Hematopoietic multipotent progenitor cell treated with erythropoietin and hydrocortisone succinate and interleukin-3 and kit ligand, for 6 days (in vitro differentiated cells): ENCODE measurements around the gene JAK3.
A peak's percentile ranks its signal among the peaks of the same experiment; 100 is the strongest.

Source experiments
- DNase-seq: peaks from one replicate; pipeline ENCODE4 v3.0.0-alpha.2; 2015

The JAK3 gene

DNA sequence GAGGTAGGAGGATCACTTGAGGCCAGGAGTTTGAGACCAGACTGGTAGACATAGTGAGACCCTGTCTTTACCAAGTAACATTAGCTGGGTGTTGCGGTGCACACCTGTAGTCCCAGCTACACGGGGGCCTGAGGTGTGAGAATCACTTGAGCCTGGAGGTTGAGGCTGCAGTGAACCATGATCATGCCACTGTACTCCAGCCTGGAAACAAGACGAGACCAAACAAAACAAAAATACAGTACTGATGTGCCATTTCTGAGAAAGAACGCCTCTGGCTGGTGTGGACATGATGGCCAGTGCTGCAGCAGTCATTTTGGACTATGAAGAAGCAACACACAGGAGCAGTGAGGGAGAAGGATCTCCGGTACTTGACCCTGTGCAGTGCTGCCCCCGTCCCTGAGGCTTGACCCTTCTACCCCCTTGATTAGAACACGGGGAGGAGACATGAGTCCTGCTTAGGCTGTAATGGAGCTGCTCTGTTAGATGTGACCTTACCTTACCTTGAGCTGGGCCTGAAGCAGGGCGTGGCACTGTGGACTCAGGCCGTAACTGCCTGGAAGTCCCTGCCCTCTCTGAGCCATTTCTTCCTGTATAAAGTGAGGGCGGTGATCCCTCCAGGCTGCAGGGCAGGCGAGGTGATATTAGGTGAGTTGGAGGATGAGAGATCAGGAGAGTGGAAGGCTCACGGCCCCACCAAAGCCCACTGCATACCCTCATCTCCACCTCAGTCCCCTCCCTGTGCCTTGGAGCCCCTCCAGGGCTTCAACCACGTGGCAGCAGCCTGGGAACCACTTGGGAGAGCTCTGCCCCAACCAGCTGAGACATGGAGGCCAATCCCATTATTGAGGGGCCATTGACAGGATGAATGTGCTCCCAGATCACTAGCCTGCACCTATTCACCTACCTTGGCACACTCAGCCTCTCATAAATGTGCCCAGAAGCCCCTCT is 17.9 kb upstream of the JAK3 start:
- peak; percentile 69 for DNase-seq

DNA sequence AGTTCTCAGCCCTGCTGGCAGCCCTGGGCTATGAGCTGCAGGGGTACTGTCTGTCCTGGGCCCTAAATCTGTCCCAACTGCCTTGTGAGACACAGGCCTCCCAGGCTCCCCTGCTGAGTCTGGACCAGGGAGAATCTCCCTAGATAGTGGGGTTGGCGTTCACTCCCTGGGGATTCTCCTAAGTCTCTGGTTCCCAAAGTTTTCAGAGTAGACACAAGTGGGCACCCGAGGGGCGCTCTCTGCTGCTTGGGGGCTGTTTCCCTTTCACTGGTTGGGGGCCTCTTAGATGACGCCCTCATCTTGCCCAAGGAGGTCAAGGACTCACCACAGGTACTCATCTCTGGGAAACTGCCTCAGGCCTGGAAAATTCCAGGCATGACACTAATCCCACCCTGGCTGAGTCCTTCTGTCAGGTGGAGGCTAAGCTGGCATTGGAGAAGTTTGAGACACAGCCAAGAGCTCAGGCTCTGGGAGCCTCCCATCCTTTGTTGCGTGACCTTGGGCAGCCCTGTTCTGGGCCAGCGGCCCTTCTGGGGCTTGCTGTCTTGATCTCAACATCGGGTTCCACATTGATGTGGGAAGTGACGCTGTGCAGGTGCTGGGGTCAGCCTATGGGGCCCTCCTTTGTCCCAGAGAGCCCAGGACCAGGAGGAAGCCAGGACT is 15.9 kb upstream of the JAK3 start:
- no peak for DNase-seq

DNA sequence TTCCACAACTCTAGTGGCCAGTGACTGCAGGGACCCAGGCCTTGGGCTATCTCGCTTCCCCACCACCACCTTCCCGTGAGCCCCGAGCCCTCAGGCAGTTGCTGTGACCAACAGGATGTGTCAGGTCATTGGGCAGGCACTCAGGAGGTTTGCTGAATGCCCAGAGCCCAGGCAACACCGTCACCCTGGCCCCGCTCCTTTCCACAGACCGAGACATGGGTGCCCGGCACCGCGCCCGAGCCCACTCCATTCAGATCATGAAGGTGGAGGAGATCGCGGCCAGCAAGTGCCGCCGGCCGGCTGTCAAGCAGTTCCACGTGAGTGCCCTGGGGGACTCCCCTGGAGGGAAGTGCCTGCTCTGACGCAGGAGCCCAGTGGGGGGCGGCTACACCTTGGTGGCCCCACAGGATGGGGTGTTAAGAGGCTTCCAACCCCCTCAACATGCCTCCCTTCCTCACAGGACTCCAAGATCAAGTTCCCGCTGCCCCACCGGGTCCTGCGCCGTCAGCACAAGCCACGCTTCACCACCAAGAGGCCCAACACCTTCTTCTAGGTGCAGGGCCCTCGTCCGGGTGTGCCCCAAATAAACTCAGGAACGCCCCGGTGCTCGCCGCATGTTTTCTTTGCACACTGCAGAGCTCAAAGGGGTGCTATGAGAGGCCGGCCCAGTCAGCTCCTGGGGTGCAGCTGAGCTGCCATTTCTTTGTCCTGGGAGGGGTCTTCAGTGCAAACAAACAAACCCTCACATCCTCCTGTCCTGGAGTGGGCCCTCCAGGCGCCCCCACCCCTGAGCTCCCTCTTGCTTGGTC is 15.1 kb upstream of the JAK3 start:
- DNase-seq, result no peak

DNA sequence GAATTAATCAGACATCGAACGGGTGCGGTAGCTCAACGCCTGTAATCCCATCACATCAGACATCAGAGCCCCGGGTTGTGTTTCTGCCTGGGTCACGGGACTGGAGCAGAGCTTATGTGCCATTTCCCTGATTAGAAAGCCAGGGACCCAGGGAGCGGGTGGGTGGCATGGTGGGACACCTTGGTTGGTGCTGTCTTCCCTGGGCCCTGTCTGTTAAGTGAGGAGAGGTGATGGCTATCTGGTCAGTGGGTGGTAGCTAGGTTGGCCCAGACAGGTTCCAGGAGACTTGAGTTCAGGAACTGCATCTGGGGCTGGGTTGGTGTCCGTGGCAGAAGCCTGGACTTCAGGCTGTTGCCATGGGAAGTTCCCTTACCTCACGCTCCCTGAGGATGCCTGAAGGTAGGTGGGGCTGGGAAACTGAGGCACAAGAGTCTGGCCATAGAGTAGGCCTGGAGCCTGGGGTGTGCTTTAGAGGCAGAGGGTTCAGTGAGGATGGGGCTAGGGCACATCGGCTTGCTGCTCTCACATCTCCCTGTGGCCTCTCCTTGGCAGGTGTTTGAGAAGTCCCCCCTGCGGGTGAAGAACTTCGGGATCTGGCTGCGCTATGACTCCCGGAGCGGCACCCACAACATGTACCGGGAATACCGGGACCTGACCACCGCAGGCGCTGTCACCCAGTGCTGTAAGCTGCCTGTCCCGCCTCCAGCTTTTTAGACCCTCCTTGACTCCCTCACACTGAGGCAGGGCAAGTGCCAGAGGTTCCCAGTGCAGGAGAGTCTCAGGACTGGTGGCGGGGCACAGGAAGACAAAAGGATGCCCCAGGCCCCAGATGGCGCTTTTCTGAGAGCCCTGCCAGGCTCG is 14.0 kb upstream of the JAK3 start:
- DNase-seq, result peak; percentile 34

DNA sequence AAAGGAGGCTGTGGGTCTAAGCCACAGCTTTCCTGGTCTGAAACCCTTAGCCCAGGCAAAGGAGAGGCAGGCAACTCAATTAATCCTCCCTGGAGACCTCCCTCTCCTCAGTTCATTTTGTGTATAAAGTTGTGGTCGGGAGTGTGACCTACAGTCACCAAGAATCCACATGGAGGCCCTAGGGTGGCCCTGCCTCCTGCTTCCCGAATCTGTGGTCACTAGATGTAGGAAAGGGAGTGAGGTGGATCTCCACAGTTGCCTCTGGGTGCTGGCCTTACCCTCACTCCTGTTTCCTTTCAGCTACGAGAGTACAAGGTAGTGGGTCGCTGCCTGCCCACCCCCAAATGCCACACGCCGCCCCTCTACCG is 13.2 kb upstream of the JAK3 start:
- DNase-seq, result no peak

DNA sequence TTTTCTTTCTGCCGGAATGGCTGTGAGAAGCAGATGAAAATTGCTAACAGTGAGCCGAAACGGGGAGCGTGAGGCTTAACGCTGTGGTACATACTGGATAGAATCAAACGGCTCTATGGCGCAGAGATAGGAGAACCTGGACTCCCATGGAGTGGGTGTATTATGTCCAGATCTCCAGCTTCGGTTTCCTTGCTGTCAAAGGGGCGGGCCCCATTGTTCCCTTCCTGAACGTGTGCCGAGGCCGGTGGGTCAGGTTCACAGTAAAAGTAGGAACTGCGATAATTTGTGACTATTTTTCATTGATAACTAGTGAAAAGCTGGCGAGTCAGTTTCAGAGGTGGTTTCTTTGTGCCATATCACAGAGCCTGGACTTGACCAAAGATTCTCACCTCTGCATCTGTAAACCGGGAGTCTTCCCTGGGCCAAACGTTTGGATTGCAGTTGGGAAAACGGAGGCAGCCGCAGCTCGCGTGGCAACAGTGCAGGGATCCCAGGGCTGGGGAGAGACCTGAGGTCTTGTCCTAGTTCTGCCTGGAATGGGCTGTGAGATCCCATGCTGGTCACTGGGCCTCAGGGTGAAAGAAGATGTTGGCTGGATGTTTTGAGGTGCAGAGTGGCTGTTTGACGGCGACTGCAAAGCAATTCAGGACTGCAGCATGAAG is 12.7 kb upstream of the JAK3 start:
- peak; percentile 43 for DNase-seq

- DNase-seq, result peak; percentile 100
These were observed 11.9 kb upstream of the JAK3 start, which contains the start of gene RPL18A for GRCh38 chr19:17859533-17860330. TSS of gene RPL18A (plus strand) at chr19:17859910. CDS start at chr19:17859957, 47 bp downstream.

DNA sequence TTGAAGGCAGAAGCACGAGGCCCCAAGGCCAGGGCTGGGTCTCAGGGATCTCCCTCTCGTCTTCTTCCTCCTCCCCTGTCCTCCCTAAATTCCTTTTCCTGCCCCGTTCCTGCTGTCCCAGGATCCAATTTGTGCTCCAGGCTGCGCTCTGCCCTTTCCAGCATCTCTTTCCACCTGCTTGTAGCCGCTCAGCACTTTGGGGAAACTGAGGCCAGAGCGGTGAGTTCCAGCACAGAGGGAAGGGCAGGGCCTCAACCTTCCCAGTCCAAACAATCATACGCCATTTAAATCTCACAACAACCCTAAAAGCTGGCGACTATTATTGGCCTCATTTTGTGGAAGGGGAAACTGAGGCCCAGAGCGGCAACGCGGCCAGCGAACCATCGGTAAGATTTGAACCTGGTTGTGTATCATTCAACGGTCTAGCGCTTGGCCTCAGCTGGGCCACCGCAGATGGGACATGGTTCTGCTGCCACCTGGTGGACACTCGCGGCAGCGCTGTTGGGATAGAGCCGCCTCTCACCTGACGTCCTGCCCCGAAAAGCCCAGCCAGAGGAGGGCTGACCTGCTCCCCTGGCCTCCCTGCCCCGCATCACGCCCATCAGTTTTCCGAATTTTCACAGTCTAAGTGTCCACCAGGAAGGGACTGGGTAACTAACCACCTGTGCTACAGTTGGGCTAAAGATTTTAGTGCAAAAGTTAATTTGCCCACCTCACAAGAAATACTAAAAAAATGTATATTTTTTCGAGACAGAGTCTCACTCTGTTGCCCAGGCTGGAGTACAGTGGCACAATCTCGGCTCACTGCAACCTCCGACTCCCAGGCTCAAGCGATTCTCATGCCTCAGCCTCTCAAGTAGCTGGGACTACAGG is 7.7 kb upstream of the JAK3 start:
- DNase-seq, result peak; percentile 90

DNA sequence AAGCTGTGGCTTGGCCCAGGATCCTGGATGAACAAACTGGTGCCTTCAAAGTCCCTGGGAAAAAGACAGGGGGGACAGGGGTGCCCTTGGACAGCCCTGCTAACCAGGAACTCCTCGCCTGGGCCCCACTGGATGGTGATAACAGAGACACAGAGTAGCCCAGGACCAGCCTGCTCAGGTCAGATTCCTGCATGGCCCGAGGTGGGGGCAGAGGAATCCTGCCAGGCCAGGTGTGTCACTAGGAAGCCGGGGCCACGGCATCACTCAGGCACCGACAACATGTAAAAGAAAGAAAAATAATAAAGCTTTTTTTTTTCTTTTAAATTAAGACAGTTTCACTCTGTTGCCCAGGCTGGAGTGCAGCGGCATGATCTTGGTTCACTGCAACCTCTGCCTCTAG is 6.3 kb upstream of the JAK3 start:
- DNase-seq, result no peak

DNA sequence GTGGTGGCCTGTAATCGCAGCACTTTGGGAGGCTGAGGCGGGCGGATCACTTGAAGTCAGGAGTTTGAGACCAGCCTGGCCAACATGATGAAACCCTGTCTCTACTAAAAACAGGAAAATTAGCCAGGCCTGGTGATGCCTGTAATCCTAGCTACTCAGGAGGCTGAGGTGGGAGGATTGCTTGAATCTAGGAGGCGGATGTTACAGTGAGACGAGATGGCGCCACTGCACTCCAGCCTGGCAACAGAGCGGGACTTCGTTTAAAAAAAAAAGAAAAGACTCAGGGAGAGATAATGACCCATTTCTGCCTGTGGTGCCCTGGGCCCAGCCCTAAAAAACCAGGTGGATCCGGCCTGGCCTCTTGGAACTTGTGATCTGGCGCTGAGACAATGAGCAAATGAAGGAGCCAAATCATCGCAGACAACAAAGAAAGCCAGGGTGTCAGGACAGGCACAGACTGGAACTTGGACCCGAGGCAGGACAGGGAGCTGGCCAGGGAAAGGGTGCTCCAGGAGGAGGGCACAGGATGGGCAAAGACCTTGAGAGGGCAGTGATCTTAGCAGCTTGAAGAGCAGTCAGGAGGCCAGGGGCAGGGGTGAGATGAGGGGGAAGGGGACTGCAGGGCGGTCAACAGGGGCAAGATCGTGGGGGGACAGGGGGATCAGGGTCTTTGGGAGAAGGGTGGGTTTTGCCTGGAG is 962 bp upstream of the JAK3 start:
- DNase-seq, result no peak

DNA sequence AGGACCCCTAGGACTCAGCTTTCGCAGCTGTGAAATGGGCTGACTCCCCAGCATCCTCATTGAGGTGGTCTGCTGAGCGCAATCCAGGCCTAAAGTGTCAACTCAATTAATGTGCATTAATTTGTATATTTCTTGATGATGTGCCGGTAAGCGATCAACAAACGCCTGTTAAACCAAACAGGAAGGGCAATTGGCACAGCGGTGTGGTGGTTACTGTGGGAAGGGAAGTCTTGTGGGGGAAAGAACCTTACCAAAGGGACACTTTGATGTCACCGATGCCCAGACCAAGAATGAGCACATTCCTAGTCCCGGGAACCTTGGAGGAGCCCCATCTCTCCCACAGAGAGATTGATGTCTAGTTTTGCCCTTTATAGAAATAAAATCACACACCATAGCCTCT is 1.6 kb downstream of the JAK3 start:
- no peak for DNase-seq

GRCh38 chr19:17843908-17844490 is 3.8 kb downstream of the JAK3 start:
- DNase-seq, result no peak

- no peak for DNase-seq
These were observed 4.4 kb downstream of the JAK3 start for GRCh38 chr19:17843292-17843827.

DNA sequence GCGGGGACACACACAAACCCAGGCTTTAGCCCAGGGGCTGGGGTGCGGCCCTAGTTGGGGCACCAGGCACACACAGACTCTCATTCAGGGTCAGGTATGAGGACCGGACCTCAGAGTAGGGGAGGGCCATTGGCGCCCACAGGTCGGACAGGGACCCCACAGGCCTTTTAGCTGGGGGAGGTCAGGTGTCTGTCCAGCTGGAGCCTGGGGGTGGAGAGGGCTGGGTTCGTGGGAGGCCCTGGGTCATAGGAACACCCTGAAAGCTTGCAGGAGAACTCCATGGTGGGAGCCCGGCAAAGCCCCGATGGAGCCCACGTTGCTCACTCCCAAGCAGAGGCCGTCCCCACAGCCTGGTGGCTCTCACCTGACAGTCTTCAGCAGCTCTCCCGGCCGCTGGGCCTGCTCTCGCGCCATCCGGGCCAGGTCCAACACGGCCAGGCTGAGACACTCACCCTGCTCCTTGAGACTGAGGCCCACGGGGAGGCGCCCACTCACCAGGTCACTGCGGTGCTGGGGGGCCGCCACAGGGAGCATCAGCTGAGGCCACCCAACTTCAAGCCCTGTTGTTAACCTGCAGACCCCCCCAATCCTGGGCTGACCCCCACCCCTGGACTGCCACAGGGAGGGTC is 5.0 kb downstream of the JAK3 start:
- DNase-seq, result no peak

- DNase-seq, result peak; percentile 74
These were observed 5.7 kb downstream of the JAK3 start for GRCh38 chr19:17841810-17842662.

DNA sequence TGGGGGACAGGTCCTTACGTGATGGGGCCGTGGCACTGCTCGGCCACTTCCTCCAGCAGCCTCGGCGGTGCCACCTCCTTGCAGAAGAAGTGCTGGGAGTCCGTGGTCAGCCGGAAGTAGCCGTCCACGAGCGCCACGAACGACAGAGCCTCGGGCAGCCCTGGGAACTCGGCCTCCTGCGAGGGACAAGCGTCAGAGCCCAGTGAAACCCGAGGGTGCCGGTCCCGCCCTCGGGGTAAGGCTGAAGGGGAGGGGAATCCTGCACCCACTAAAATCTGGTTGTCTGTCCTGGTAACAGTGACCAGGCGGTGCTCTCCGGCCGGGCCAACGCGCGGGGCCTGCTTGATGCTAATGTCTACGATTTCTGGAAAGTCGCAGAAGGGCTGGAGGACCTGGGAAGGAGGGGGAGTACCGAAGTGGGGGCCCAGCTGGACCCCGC is 6.4 kb downstream of the JAK3 start:
- DNase-seq, result no peak

DNA sequence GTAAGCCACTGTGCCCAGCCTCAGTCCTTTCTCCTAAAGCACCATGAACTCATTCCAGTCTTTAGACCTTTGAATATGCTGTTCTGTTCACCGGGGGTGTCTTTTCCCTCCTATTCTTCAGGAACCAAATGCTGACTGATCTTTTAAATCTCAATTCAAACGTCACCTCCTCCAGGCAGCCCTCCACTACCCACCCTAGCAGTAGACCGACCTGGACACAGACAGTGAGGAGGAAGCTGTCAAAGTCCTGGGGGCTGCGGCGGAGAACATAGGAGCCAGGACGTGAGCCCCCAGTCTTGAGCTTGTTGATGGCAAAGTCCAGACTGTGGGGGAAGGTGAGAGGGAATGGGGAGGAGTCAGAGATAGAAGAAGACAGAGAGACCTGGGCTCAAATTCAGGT is 7.8 kb downstream of the JAK3 start:
- DNase-seq, result no peak
